IMR-90 (cell line): Measurements from ENCODE around the gene OXCT2. TPM values are rescaled to one million over a fixed set of nuclear protein-coding genes. Genes with fewer than 3 reads are reported as not detected.
A peak's percentile ranks its signal among the peaks of the same experiment; 100 is the strongest.

Experiments used
- ATAC-seq: fragments of 200-7000 bp; cut with Tn5 transposase; 2 replicates; pipeline ENCODE4 v1.9.1; 2020; ENCODE audit warnings: low read depth, mild to moderate bottlenecking, moderate library complexity
- BruUV-seq: library from RNA; stranded (reverse); fragments of 400-500 nt; replicated peaks from 2 replicates; lab custom pipeline; 2021; lab: Mats Ljungman, UMichigan
- CTCF ChIA-PET: fragments of 300-600 bp; formaldehyde crosslinking; extraction: SDS; loops from one replicate; lab custom pipeline; 2021; ENCODE audit warnings: antibody characterized with exemption; lab: Yijun Ruan, JAX
- POLR2A ChIA-PET: fragments of 300-600 bp; sonication (Branson Sonifier 250); formaldehyde crosslinking; loops from one replicate; lab custom pipeline; 2022; ENCODE audit warnings: antibody characterized with exemption; ENCODE audit not compliant: unreplicated experiment; lab: Charles Lee
- DNase-seq: peaks from one replicate; pipeline ENCODE4 v3.0.0; 2013
- H2AFZ ChIP-seq: replicated peaks from 2 replicates; pipeline ENCODE3; 2013; ENCODE audit warnings: low read length, mild to moderate bottlenecking; ENCODE audit not compliant: poor library complexity
- H2AK5ac ChIP-seq: 2 replicates; pipeline ENCODE4 v1.6.1; 2013; ENCODE audit warnings: low read depth, low read length, inconsistent platforms
- H2AK9ac ChIP-seq: replicated peaks from 2 replicates; pipeline ENCODE3; 2013; ENCODE audit warnings: mild to moderate bottlenecking, low read depth, low read length, moderate library complexity; ENCODE audit not compliant: poor library complexity
- H2BK120ac ChIP-seq: 2 replicates; pipeline ENCODE4 v1.6.1; 2013; ENCODE audit warnings: low read depth, low read length, inconsistent platforms
- H2BK15ac ChIP-seq: 3 replicates; pipeline ENCODE4 v1.6.1; 2013; ENCODE audit warnings: low read depth, low read length, inconsistent platforms
- H2BK20ac ChIP-seq: 2 replicates; pipeline ENCODE4 v1.6.1; 2013; ENCODE audit warnings: low read depth, mild to moderate bottlenecking, inconsistent platforms, low read length, moderate library complexity
- H2BK5ac ChIP-seq: 2 replicates; pipeline ENCODE4 v1.6.1; 2013; ENCODE audit warnings: mild to moderate bottlenecking, low read depth, low read length, inconsistent platforms; ENCODE audit not compliant: poor library complexity, severe bottlenecking
- H3K14ac ChIP-seq: replicated peaks from 2 replicates; pipeline ENCODE4 v1.6.1; 2013; ENCODE audit warnings: low read depth, low read length, inconsistent platforms
- H3K18ac ChIP-seq: 2 replicates; pipeline ENCODE4 v1.6.1; 2013; ENCODE audit warnings: low read depth, low read length, control low read depth
- H3K23ac ChIP-seq: 2 replicates; pipeline ENCODE4 v1.6.1; 2013; ENCODE audit warnings: low read depth, low read length, inconsistent platforms
- H3K27ac ChIP-seq: 2 replicates; pipeline ENCODE4 v1.5.1; 2013; ENCODE audit warnings: mild to moderate bottlenecking, control low read depth, low read length; ENCODE audit not compliant: insufficient read depth
- H3K27me3 ChIP-seq: 2 replicates; pipeline ENCODE4 v1.6.1; 2013; ENCODE audit warnings: low read length; ENCODE audit not compliant: control insufficient read depth, insufficient read depth
- H3K36me3 ChIP-seq: 2 replicates; pipeline ENCODE4 v1.6.1; 2013; ENCODE audit warnings: low read length, mixed read lengths; ENCODE audit not compliant: control insufficient read depth, insufficient read depth
- H3K4ac ChIP-seq: 2 replicates; pipeline ENCODE4 v1.6.1; 2013; ENCODE audit warnings: low read depth, low read length, inconsistent platforms
- H3K4me1 ChIP-seq: 2 replicates; pipeline ENCODE4 v1.6.1; 2013; ENCODE audit warnings: low read length, mixed read lengths; ENCODE audit not compliant: control insufficient read depth, insufficient read depth
- H3K4me2 ChIP-seq: 2 replicates; pipeline ENCODE4 v1.6.1; 2013; ENCODE audit warnings: low read depth, mild to moderate bottlenecking, control low read depth, low read length, moderate library complexity
- H3K4me3 ChIP-seq: 2 replicates; pipeline ENCODE4 v1.5.1; 2013; ENCODE audit warnings: low read depth, mild to moderate bottlenecking, control low read depth, low read length, moderate library complexity; ENCODE audit not compliant: insufficient read depth
- H3K56ac ChIP-seq: 2 replicates; pipeline ENCODE4 v1.6.1; 2013; ENCODE audit warnings: low read length, inconsistent platforms; ENCODE audit not compliant: insufficient read depth; ENCODE audit errors: extremely low read depth
- H3K79me1 ChIP-seq, 2 experiments: 2 replicates each; pipeline ENCODE4 v1.6.1; 2013; ENCODE audit warnings: low read length in 2 of 2, inconsistent platforms in 1 of 2, low read depth in 1 of 2
- H3K9ac ChIP-seq: 2 replicates; pipeline ENCODE4 v1.6.1; 2013; ENCODE audit warnings: low read depth, low read length, control low read depth
- H3K9me1 ChIP-seq: 2 replicates; pipeline ENCODE4 v1.6.1; 2013; ENCODE audit warnings: low read length, inconsistent platforms; ENCODE audit not compliant: insufficient read depth
- H3K9me3 ChIP-seq: 2 replicates; pipeline ENCODE4 v1.6.1; 2013; ENCODE audit warnings: low read length; ENCODE audit not compliant: control insufficient read depth, insufficient read depth
- H4K20me1 ChIP-seq: 2 replicates; pipeline ENCODE4 v1.6.1; 2013; ENCODE audit warnings: low read length, inconsistent platforms; ENCODE audit not compliant: insufficient read depth
- H4K5ac ChIP-seq: 2 replicates; pipeline ENCODE4 v1.6.1; 2013; ENCODE audit warnings: mild to moderate bottlenecking, low read depth, low read length, control low read depth
- H4K8ac ChIP-seq, 2 experiments: 2 replicates each; pipeline ENCODE4 v1.6.1; 2013; ENCODE audit warnings: low read depth in 2 of 2, low read length in 2 of 2, control low read depth in 1 of 2, inconsistent platforms in 1 of 2
- H4K91ac ChIP-seq: 2 replicates; pipeline ENCODE4 v1.6.1; 2013; ENCODE audit warnings: low read depth, low read length, inconsistent platforms; ENCODE audit not compliant: insufficient read depth
- FOS ChIP-seq: fragments of 150-350 bp; IDR thresholded peaks from 2 replicates; pipeline ENCODE4 v1.6.1; 2016; ENCODE audit warnings: low read depth, low read length
- POLR2A ChIP-seq: IDR thresholded peaks from 2 replicates; pipeline ENCODE4 v1.6.1; 2012; ENCODE audit warnings: mild to moderate bottlenecking, low read depth, low read length
- RAD21 ChIP-seq: IDR thresholded peaks from 2 replicates; pipeline ENCODE4 v1.6.1; 2012; ENCODE audit warnings: low read length, improper control_type of control experiment
- SMC3 ChIP-seq: fragments of 150-350 bp; IDR thresholded peaks from 2 replicates; pipeline ENCODE4 v1.6.1; 2016; ENCODE audit warnings: low read depth, mild to moderate bottlenecking, antibody characterized with exemption, low read length, moderate library complexity
- WGBS, 2 experiments: methylation state at CpG; one replicate each; pipeline versions ENCODE4 v1.1.5 to v1.1.7; 2013; ENCODE audit warnings: missing lambda C conversion rate in 2 of 2; ENCODE audit not compliant: insufficient read length in 1 of 2; ENCODE audit errors: extremely low coverage in 2 of 2; 5-methylcytosine and 5-hydroxymethylcytosine counted together
- dilution Hi-C: fragments of 300-500 bp; cut with HindIII; formaldehyde crosslinking; loops from one replicate; pipeline ENCODE4 v1.14.3; 2018; ENCODE audit warnings: low sequenced_read_pairs; ENCODE audit not compliant: unreplicated experiment
- in situ Hi-C: fragments of 300-500 bp; cut with MboI; formaldehyde crosslinking; loops from 3 replicates; pipeline ENCODE4 v1.14.3; 2019; ENCODE audit warnings: low sequenced_read_pairs, inconsistent platforms, mixed read lengths
- intact Hi-C: fragments of 100-400 bp; cut with micrococcal nuclease; formaldehyde crosslinking; loops from 2 replicates; pipeline ENCODE4 v1.10.0; 2022
- polyA plus RNA-seq, 3 experiments: library from polyadenylated mRNA; depleted of rRNA; stranded (reverse); fragments of >200 nt; gene quantifications; 2 replicates each; pipeline ENCODE4 v1.2.3, GENCODE V29; 2012; ENCODE audit warnings: low replicate concordance in 1 of 3
- total RNA-seq: library from RNA; depleted of rRNA; stranded (reverse); fragments of >200 nt; gene quantifications from 2 replicates; pipeline ENCODE4 v1.2.3, GENCODE V29; 2012
- TF ChIP-seq, protein P1 (sequence below): conservative IDR thresholded peaks from 2 replicates; pipeline ENCODE4 v1.5.1; 2012; ENCODE audit warnings: mild to moderate bottlenecking, low read depth, low read length, improper control_type of control experiment

Gene OXCT2
- total and polyA plus RNA-seq, 2 of the 4 experiments (the other 2 are of a cell fraction), result 0.18 to 0.22 TPM

DNA sequence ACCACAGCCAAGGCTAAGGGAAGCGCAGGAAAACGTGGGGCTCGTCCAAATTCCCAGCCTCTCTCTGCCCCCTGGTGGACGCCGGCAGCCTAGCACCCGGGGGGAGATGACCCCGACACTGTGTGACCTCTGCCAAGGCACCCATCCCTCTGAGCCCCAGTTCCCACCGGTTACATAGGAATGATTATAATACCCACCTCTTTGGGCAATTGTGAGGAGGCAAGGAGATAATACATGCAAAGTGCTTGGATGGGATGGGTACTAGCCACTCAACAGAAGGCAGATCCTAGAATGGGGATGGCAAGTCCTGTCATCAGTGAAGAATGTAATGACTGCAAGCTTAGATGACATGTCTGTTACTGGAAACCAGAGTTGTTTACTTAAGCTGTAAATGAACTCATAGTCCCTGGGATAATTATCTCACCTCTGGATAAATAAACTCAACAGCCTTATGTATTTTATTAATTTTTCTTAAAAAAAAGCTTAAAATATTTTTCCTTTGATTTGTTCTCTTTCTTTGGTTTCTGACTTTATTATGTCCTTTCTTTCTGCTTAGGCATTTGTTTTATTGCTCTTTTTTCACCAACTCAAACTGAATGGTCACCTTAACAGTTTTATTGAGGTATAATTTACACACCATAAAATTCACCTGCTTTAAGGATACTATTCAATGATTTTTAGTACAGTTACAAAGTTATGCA lies 28.8 kb upstream of the OXCT2 start:
- no peak overlapping the region for H4K5ac ChIP-seq
- H3K9ac ChIP-seq, result no peak overlapping the region
- H3K4ac ChIP-seq, result no peak overlapping the region
- ChIA-PET POLR2A (no interaction called here), CTCF (interaction anchor here (0.6 to 1.3 kb wide), 9 partner anchors 10 to 310 kb away, joined by 3 to 5 read pairs (median 3); no protein-coding TSS in a partner anchor)
- H4K20me1 ChIP-seq, result no peaks in the 10 kb centered on the region
- H3K4me3 ChIP-seq, result no peak overlapping the region
- H2BK20ac ChIP-seq, result no peak overlapping the region
- H3K9me1 ChIP-seq, result 0 out of 2 replicates have a peak, but pooled peaks cover 6% of the 10 kb centered on the region
- H2AK5ac ChIP-seq, result 0 out of 2 replicates have a peak overlapping the region, but pooled peaks have one; percentile 44
- in situ Hi-C loops (no loop called here), intact Hi-C loops (loop anchor here (10.0 kb wide), 1 partner anchor 195 kb away; no protein-coding TSS in a partner anchor), dilution Hi-C loops (no loop called here)
- no peak overlapping the region for H3K27ac ChIP-seq
- peak overlapping the region; percentile 22; the same call in 1 of the 2 replicates for H3K4me2 ChIP-seq
- no peak overlapping the region for H3K23ac ChIP-seq
- no peaks in the 10 kb centered on the region for H3K36me3 ChIP-seq
- H2BK120ac ChIP-seq, result peak overlapping the region; percentile 39; the same call in 1 of the 2 replicates
- no peak overlapping the region; a peak in 1 of 4 replicates for H4K8ac ChIP-seq
- peak; percentile 90 for ATAC-seq
- no peak overlapping the region for H3K18ac ChIP-seq
- H2BK15ac ChIP-seq, result no peak overlapping the region
- no TSS peak for BruUV-seq
- H2AFZ ChIP-seq, result peak overlapping the region; percentile 77
- peak overlapping the region; percentile 83 for H2AK9ac ChIP-seq
- TF ChIP-seq FOS (peak; percentile 21; the same call in 1 of the 2 replicates), SMC3 (peak; percentile 40), POLR2A (no peak), RAD21 (peak; percentile 51)
- TF ChIP-seq, protein P1, sequence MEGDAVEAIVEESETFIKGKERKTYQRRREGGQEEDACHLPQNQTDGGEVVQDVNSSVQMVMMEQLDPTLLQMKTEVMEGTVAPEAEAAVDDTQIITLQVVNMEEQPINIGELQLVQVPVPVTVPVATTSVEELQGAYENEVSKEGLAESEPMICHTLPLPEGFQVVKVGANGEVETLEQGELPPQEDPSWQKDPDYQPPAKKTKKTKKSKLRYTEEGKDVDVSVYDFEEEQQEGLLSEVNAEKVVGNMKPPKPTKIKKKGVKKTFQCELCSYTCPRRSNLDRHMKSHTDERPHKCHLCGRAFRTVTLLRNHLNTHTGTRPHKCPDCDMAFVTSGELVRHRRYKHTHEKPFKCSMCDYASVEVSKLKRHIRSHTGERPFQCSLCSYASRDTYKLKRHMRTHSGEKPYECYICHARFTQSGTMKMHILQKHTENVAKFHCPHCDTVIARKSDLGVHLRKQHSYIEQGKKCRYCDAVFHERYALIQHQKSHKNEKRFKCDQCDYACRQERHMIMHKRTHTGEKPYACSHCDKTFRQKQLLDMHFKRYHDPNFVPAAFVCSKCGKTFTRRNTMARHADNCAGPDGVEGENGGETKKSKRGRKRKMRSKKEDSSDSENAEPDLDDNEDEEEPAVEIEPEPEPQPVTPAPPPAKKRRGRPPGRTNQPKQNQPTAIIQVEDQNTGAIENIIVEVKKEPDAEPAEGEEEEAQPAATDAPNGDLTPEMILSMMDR, result peak; percentile 58
- peaks cover 2% of the 10 kb centered on the region for H3K9me3 ChIP-seq
- H3K14ac ChIP-seq, result no peak overlapping the region
- no peak overlapping the region for H4K91ac ChIP-seq
- no CpG with 5 or more reads among the region's 8 CpGs for WGBS, 2 experiments
- DNase-seq, result peak; percentile 84
- H2BK5ac ChIP-seq, result no peak overlapping the region
- H3K79me1 ChIP-seq, result no peaks in the 10 kb centered on the region
- peaks cover 15% of the 10 kb centered on the region for H3K27me3 ChIP-seq
- H3K56ac ChIP-seq, result no peak overlapping the region
- 0 out of 2 replicates have a peak, but pooled peaks cover 2% of the 10 kb centered on the region for H3K4me1 ChIP-seq
